Stimulated activated CD4-positive, alpha-beta T cell treated with anti-CD3 and anti-CD28 coated beads, TNF-alpha, amount 100 ng/mL, for 4 hours (primary cell): ENCODE measurements around the gene GIGYF1.
"Not testable (repeated sequence)": the region's sequence is repeated elsewhere in the genome, so short reads cannot be mapped to it uniquely, and the experiment has no call there.

Experiments
- DNase-seq, 3 experiments: peaks; one replicate each; pipeline ENCODE4 v3.0.0-alpha.2; 2020; ENCODE audit warnings: low read depth in 3 of 3

GIGYF1 gene

GRCh38 chr7:100673302-100673941 lies 20.6 kb downstream of the GIGYF1 start, which contains the start of gene GNB2:
Gene GNB2 (plus strand): TSS chr7:100673740. CDS start chr7:100676266, 2,526 bp downstream.
- peak; percentile 97 to 98 (median 98) for DNase-seq

- no peak for DNase-seq
Measured at GRCh38 chr7:100671353-100672327, 22.4 kb downstream of the GIGYF1 start.

- DNase-seq: no peak
Measured at GRCh38 chr7:100670074-100670473, 24.0 kb downstream of the GIGYF1 start.

- not testable (repeated sequence) for DNase-seq
Measured at GRCh38 chr7:100669106-100669505, 24.9 kb downstream of the GIGYF1 start.

GRCh38 chr7:100668069-100668449 lies 26.0 kb downstream of the GIGYF1 start:
- no peak for DNase-seq

GRCh38 chr7:100667331-100668068 lies 26.6 kb downstream of the GIGYF1 start:
- DNase-seq: no peak

GRCh38 chr7:100665168-100665726 lies 28.8 kb downstream of the GIGYF1 start:
- DNase-seq: no peak

- DNase-seq: not testable (repeated sequence)
Measured at GRCh38 chr7:100662194-100662776, 31.8 kb downstream of the GIGYF1 start.

GRCh38 chr7:100655908-100656674 lies 38.0 kb downstream of the GIGYF1 start, which contains the start of gene ACTL6B:
Gene ACTL6B (minus strand): TSS chr7:100656448. CDS start chr7:100656354, 94 bp downstream.
- no peak for DNase-seq

GRCh38 chr7:100654908-100655831 lies 38.9 kb downstream of the GIGYF1 start:
- no peak for DNase-seq

- no peak for DNase-seq
Measured at GRCh38 chr7:100649826-100650565, 44.1 kb downstream of the GIGYF1 start.

- no peak for DNase-seq
Measured at GRCh38 chr7:100642534-100642907, 51.5 kb downstream of the GIGYF1 start.

- DNase-seq: no peak
Measured at GRCh38 chr7:100641860-100642533, 52.1 kb downstream of the GIGYF1 start.

- no peak for DNase-seq
Measured at GRCh38 chr7:100641463-100641859, 52.6 kb downstream of the GIGYF1 start, which contains the start of gene TFR2. Gene TFR2 (minus strand): TSS chr7:100641552. CDS start chr7:100641509, 43 bp downstream.

GRCh38 chr7:100640517-100641440 lies 53.3 kb downstream of the GIGYF1 start:
- no peak for DNase-seq

GRCh38 chr7:100639995-100640516 lies 54.0 kb downstream of the GIGYF1 start:
- DNase-seq: no peak
